GM12873 (cell line): Measurements from ENCODE around the gene SLC9C1.

Experiments used
- CTCF ChIP-seq: IDR thresholded peaks from 2 replicates; pipeline ENCODE4 v1.5.1; 2012; ENCODE audit warnings: low read depth, mild to moderate bottlenecking, moderate library complexity, low read length, control low read depth; ENCODE audit not compliant: insufficient read depth; ENCODE audit errors: missing control alignments

The SLC9C1 gene

GRCh38 chr3:112143251-112143650, 150.8 kb downstream of the SLC9C1 start:
- no peak for TF ChIP-seq CTCF

GRCh38 chr3:112141293-112141692, 152.7 kb downstream of the SLC9C1 start:
- no peak for TF ChIP-seq CTCF

GRCh38 chr3:112140584-112140983, 153.4 kb downstream of the SLC9C1 start:
- TF ChIP-seq CTCF, result no peak

- no peak for TF ChIP-seq CTCF
Observed at GRCh38 chr3:112138219-112138969, 155.6 kb downstream of the SLC9C1 start.

- no peak for TF ChIP-seq CTCF
Observed at GRCh38 chr3:112137781-112138180, 156.2 kb downstream of the SLC9C1 start.

- peak; percentile 79 for TF ChIP-seq CTCF
Observed at GRCh38 chr3:112136959-112137693, 156.9 kb downstream of the SLC9C1 start.

- no peak for TF ChIP-seq CTCF
Observed at GRCh38 chr3:112136046-112136445, 158.0 kb downstream of the SLC9C1 start.
